HCT116 (cell line): ENCODE data around the gene SNX25. TPM values are rescaled to one million over a fixed set of nuclear protein-coding genes. Genes with fewer than 3 reads are reported as not detected.

Experiments
- ATAC-seq: fragments of 200-7000 bp; cut with Tn5 transposase; 2 replicates; pipeline ENCODE4 v1.9.1; 2020; ENCODE audit warnings: mild to moderate bottlenecking, moderate library complexity
- BruUV-seq: library from RNA; stranded (reverse); fragments of 400-500 nt; replicated peaks from 2 replicates; lab custom pipeline; 2021; lab: Mats Ljungman, UMichigan
- CTCF ChIA-PET: fragments of 300-600 bp; sonication (Branson Sonifier 250); formaldehyde crosslinking; loops from one replicate; lab custom pipeline; 2021; ENCODE audit warnings: antibody characterized with exemption; lab: Charles Lee
- POLR2A ChIA-PET: fragments of 300-600, 350-600 bp; sonication (Branson Sonifier 250); formaldehyde crosslinking; loops from one replicate; lab custom pipeline; 2021; ENCODE audit warnings: antibody characterized with exemption; lab: Charles Lee
- RAD21 ChIA-PET, 2 experiments: fragments of 300-600 bp; sonication (Branson Sonifier 250); formaldehyde crosslinking; loops; one replicate each; lab custom pipeline; 2023; ENCODE audit warnings: low total read pairs in 2 of 2; ENCODE audit not compliant: uncharacterized antibody in 2 of 2, unreplicated experiment in 2 of 2, low non-redundant PET in 1 of 2; lab: Charles Lee
- DNase-seq: peaks from one replicate; pipeline ENCODE4 v3.0.0-alpha.2; 2010; ENCODE audit warnings: low read depth, low spot score
- H2AFZ ChIP-seq: fragments of 200-600 bp; shearing (Covaris generic), sonication (generic); 2 replicates; pipeline ENCODE4 v1.6.1; 2017; ENCODE audit warnings: low read depth, mixed run types, mixed read lengths, antibody characterized with exemption, low read length; ENCODE audit not compliant: poor library complexity, severe bottlenecking
- H3K27ac ChIP-seq: 2 replicates; pipeline ENCODE4 v1.5.1; 2012; ENCODE audit warnings: low read depth, low read length
- H3K27me3 ChIP-seq: fragments of 200-600 bp; sonication (generic); 2 replicates; pipeline ENCODE4 v1.6.1; 2016; ENCODE audit warnings: mixed run types, low read length, mixed read lengths; ENCODE audit not compliant: insufficient read depth
- H3K36me3 ChIP-seq, 2 experiments: fragments of 200-500 bp in 1 of 2; fragments of 200-600 bp in 1 of 2; sonication (Bioruptor generic) in 1 of 2; sonication (generic) in 1 of 2; 2 replicates each; pipeline versions ENCODE4 v1.5.1 to v1.6.1; 2014 to 2016; ENCODE audit warnings: low read length in 2 of 2, inconsistent platforms in 1 of 2, mixed read lengths in 1 of 2, mixed run types in 1 of 2; ENCODE audit not compliant: insufficient read depth in 2 of 2, control insufficient read depth in 1 of 2
- H3K4me1 ChIP-seq, 2 experiments: fragments of 200-600 bp in 1 of 2; sonication (generic) in 1 of 2; 2 replicates each; pipeline versions ENCODE4 v1.5.1 to v1.6.1; 2012 to 2017; ENCODE audit warnings: low read length in 2 of 2, inconsistent platforms in 1 of 2, mild to moderate bottlenecking in 1 of 2, mixed read lengths in 1 of 2, mixed run types in 1 of 2, moderate library complexity in 1 of 2; ENCODE audit not compliant: insufficient read depth in 2 of 2, control insufficient read depth in 1 of 2
- H3K4me2 ChIP-seq: fragments of 200-600 bp; sonication (generic); 2 replicates; pipeline ENCODE4 v1.6.1; 2017; ENCODE audit warnings: mixed run types, low read length, mixed read lengths
- H3K4me3 ChIP-seq, 2 experiments: fragments of 200-600 bp in 1 of 2; sonication (generic) in 1 of 2; replicated peaks in 1 of 2; 2 replicates each; pipeline ENCODE4 v1.5.1; 2011 to 2016; ENCODE audit warnings: low read length in 2 of 2, control low read depth in 1 of 2, low read depth in 1 of 2, mild to moderate bottlenecking in 1 of 2, mixed read lengths in 1 of 2, mixed run types in 1 of 2
- H3K79me2 ChIP-seq: fragments of 200-600 bp; sonication (generic); 2 replicates; pipeline ENCODE4 v1.6.1; 2017; ENCODE audit warnings: mild to moderate bottlenecking, mixed run types, low read length, moderate library complexity, mixed read lengths; ENCODE audit not compliant: insufficient read depth
- H3K9ac ChIP-seq: fragments of 200-600 bp; sonication (generic); 2 replicates; pipeline ENCODE4 v1.6.1; 2016; ENCODE audit warnings: low read length, mixed read lengths
- H3K9me2 ChIP-seq: fragments of 200-600 bp; sonication (generic), shearing (Covaris generic); 2 replicates; pipeline ENCODE4 v1.6.1; 2017; ENCODE audit warnings: mixed run types, mild to moderate bottlenecking, moderate library complexity; ENCODE audit not compliant: insufficient read depth
- H3K9me3 ChIP-seq, 2 experiments: fragments of 200-500 bp in 1 of 2; fragments of 200-600 bp in 1 of 2; sonication (Bioruptor generic) in 1 of 2; sonication (generic) in 1 of 2; 2 replicates each; pipeline ENCODE4 v1.6.1; 2014 to 2017; ENCODE audit warnings: low read length in 2 of 2, mixed read lengths in 2 of 2, inconsistent platforms in 1 of 2, low read depth in 1 of 2, mild to moderate bottlenecking in 1 of 2, mixed run types in 1 of 2, moderate library complexity in 1 of 2; ENCODE audit not compliant: control insufficient read depth in 1 of 2, insufficient read depth in 1 of 2
- H4K20me1 ChIP-seq: fragments of 200-600 bp; sonication (generic), shearing (Covaris generic); 2 replicates; pipeline ENCODE4 v1.6.1; 2017; ENCODE audit warnings: mixed run types, mild to moderate bottlenecking, moderate library complexity; ENCODE audit not compliant: insufficient read depth
- ATF3 ChIP-seq: IDR thresholded peaks from 2 replicates; pipeline ENCODE4 v1.6.1; 2012
- CTCF ChIP-seq, 3 experiments: fragments of 200-600 bp in 1 of 3; sonication (generic) in 1 of 3; IDR thresholded peaks in 2 of 3; conservative IDR thresholded peaks in 1 of 3; 2 replicates each; pipeline ENCODE4 v1.5.1; 2012 to 2017; ENCODE audit warnings: low read depth in 2 of 3, low read length in 2 of 3, antibody characterized with exemption in 1 of 3, borderline replicate concordance in 1 of 3, control low read depth in 1 of 3, mild to moderate bottlenecking in 1 of 3, mixed read lengths in 1 of 3, mixed run types in 1 of 3, moderate library complexity in 1 of 3; ENCODE audit not compliant: insufficient read depth in 1 of 3
- EGR1 ChIP-seq: IDR thresholded peaks from 2 replicates; pipeline ENCODE4 v1.6.1; 2012; ENCODE audit warnings: low read depth
- EZH2 ChIP-seq: fragments of 200-600 bp; sonication (generic); IDR thresholded peaks from 2 replicates; pipeline ENCODE4 v1.6.1; 2017; ENCODE audit warnings: antibody characterized with exemption, mixed run types
- FOSL1 ChIP-seq: IDR thresholded peaks from 2 replicates; pipeline ENCODE4 v1.6.1; 2012; ENCODE audit warnings: low read depth
- JUND ChIP-seq: IDR thresholded peaks from 2 replicates; pipeline ENCODE4 v1.6.1; 2012
- MAX ChIP-seq: IDR thresholded peaks from 2 replicates; pipeline ENCODE4 v1.6.1; 2012
- POLR2A ChIP-seq: IDR thresholded peaks from 2 replicates; pipeline ENCODE4 v1.7.0; 2011; ENCODE audit warnings: borderline replicate concordance; ENCODE audit not compliant: insufficient read depth, insufficient read length; ENCODE audit errors: extremely low read depth
- POLR2AphosphoS5 ChIP-seq: IDR thresholded peaks from 2 replicates; pipeline ENCODE4 v1.6.1; 2011; ENCODE audit warnings: mild to moderate bottlenecking, low read depth, low read length, moderate library complexity
- RAD21 ChIP-seq: IDR thresholded peaks from 2 replicates; pipeline ENCODE4 v1.6.1; 2012; ENCODE audit warnings: low read depth, mild to moderate bottlenecking
- SP1 ChIP-seq: IDR thresholded peaks from 2 replicates; pipeline ENCODE4 v1.6.1; 2012; ENCODE audit warnings: low read depth
- SRF ChIP-seq: IDR thresholded peaks from 2 replicates; pipeline ENCODE4 v1.6.1; 2012; ENCODE audit warnings: low read depth
- TCF7L2 ChIP-seq: IDR thresholded peaks from 2 replicates; pipeline ENCODE4 v1.7.0; 2011; ENCODE audit warnings: borderline replicate concordance, inconsistent platforms; ENCODE audit not compliant: insufficient read depth, insufficient read length; ENCODE audit errors: extremely low read depth
- YY1 ChIP-seq: IDR thresholded peaks from 2 replicates; pipeline ENCODE4 v1.6.1; 2011; ENCODE audit warnings: low read length, low read depth, moderate library complexity, mild to moderate bottlenecking; ENCODE audit not compliant: insufficient replicate concordance; ENCODE audit errors: extremely low read depth
- ZBTB33 ChIP-seq: IDR thresholded peaks from 2 replicates; pipeline ENCODE4 v1.6.1; 2011; ENCODE audit warnings: mild to moderate bottlenecking, low read length, moderate library complexity; ENCODE audit not compliant: insufficient replicate concordance; ENCODE audit errors: extremely low read depth
- ZFX ChIP-seq: fragments of 450-650 bp; IDR thresholded peaks from 2 replicates; pipeline ENCODE4 v1.6.1; 2017
- intact Hi-C: fragments of 100-400 bp; cut with micrococcal nuclease; formaldehyde crosslinking; loops from 2 replicates; pipeline ENCODE4 v1.10.0; 2022
- total RNA-seq: library from RNA; stranded (reverse); gene quantifications from one replicate; pipeline ENCODE4 v1.2.1, GENCODE V29; 2021; ENCODE audit not compliant: unreplicated experiment

SNX25 gene
- total RNA-seq, 1 experiment from 2014 or later, result 20.9 TPM

- RAD21 ChIA-PET, result no interaction called here
- TF ChIP-seq ZBTB33, result no peak
- TF ChIP-seq ZFX, result no peak
- no peak for TF ChIP-seq POLR2A
- no peak for TF ChIP-seq CTCF (IDR thresholded peaks at IDR 0.05 in 2 of 3, conservative IDR thresholded peaks at IDR 0.05 in 1 of 3; ENCODE audit: borderline replicate concordance in 1 of 3, insufficient read depth in 1 of 3, low read depth in 2 of 3, low read length in 2 of 3)
- no peak for TF ChIP-seq RAD21
- no peak for TF ChIP-seq SP1
- TF ChIP-seq EGR1, result no peak
- TF ChIP-seq JUND, result no peak
- TF ChIP-seq YY1, result no peak
- TF ChIP-seq TCF7L2, result no peak
- TF ChIP-seq FOSL1, result no peak
- TF ChIP-seq ATF3, result no peak
- TF ChIP-seq POLR2AphosphoS5, result no peak
- TF ChIP-seq EZH2, result no peak
- no peak for TF ChIP-seq SRF
- TF ChIP-seq MAX, result no peak
- TF ChIP-seq, all 23 proteins: peak for 0
- DNase-seq, result no peak
- intact Hi-C loops, result no loop called here
- Histone ChIP-seq H3K79me2 (no peaks in the 10 kb centered on the region), H3K9me3 (no peaks in the 10 kb centered on the region), H3K4me2 (no peak overlapping the region), H3K36me3 (no peaks in the 10 kb centered on the region), H3K4me1 (peaks cover 19 to 24% of the 10 kb centered on the region in 2 experiments), H3K4me3 (no peak overlapping the region), H3K27me3 (no peaks in the 10 kb centered on the region), H2AFZ (no peak overlapping the region), H3K9me2 (no peaks in the 10 kb centered on the region), H3K9ac (no peak overlapping the region), H4K20me1 (no peaks in the 10 kb centered on the region), H3K27ac (no peak overlapping the region)
- ChIA-PET CTCF (no interaction called here), POLR2A (no interaction called here)
- no TSS peak for BruUV-seq
- no peak for ATAC-seq
Observed at GRCh38 chr4:185280608-185281007, 71.2 kb downstream of the SNX25 start.
